Embryonic facial prominence (tissue), 1 donor: ENCODE data around the gene RALGAPA2.

ENCODE experiments used
- DNase-seq: peaks from one replicate; pipeline ENCODE4 v3.0.0-alpha.2; 2016; ENCODE audit errors: extremely low spot score

RALGAPA2 gene

DNA sequence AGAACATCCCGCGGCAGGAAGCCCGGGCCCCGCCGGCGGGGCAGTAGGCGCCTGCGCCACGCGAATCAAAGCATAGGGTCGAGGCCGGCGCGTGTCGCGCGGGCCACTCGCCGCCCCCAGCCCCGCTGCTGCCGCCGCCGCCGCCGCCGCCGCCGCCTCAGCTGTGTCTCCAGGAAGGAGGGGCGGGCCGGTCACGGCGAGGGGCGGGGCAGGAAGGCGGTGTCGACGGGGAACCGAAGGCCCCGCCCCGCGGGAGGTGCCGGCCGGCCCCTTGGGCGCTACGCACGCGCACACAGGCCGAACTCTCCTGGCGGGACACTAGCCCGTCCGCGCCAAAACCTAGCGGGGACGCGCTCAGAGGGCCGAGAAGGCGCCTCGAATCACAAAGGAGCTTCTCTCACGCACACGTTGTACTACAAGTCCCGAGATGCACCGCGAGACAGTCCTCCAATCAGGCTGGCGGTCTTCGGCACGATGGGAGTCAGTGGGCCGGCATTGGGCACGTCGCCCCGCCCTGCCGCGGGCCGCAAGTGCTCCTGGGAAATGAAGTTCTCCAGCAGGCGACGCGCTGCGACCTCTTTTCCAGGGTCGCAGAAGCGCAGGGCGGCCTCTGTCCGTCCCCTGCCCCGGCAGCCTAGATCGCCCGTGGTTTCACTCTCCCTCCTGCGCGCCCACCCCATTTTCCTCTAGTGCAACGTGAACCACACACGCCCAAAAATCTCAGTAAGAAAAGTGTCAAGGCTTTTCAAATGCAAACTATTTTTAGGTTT lies at the start of gene RALGAPA2:
RALGAPA2 (minus strand) TSS at position 171 of the 770 bp plus-strand sequence; CDS start at position 7, 164 bp downstream.
- peak; percentile 95 for DNase-seq

- DNase-seq: no peak
Measured at GRCh38 chr20:20761301-20761700, 48.9 kb upstream of the RALGAPA2 start.

GRCh38 chr20:20759132-20759531 lies 46.7 kb upstream of the RALGAPA2 start:
- no peak for DNase-seq

GRCh38 chr20:20755674-20756319 lies 43.4 kb upstream of the RALGAPA2 start:
- DNase-seq: no peak

- no peak for DNase-seq
Measured at GRCh38 chr20:20755231-20755630, 42.8 kb upstream of the RALGAPA2 start.

- DNase-seq: no peak
Measured at GRCh38 chr20:20754714-20755113, 42.3 kb upstream of the RALGAPA2 start.

DNA sequence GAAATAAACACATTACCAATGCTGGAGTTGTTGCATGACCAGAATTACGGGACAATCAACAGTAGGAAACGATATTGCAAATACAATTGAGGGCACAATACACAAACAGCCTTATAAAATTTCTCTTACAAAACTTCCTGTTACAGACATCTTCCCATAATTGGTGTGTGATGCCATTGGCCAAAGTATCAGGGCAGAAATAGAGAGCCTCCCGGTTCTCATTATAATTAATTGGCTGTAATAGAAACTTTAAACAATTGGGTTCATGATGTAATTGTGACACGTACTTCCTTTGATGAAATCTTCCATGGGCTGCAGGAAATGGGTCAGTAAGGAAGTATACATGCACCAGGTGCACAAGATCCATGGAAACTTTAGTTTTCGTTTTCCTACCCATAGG lies 40.3 kb upstream of the RALGAPA2 start:
- DNase-seq: no peak

DNA sequence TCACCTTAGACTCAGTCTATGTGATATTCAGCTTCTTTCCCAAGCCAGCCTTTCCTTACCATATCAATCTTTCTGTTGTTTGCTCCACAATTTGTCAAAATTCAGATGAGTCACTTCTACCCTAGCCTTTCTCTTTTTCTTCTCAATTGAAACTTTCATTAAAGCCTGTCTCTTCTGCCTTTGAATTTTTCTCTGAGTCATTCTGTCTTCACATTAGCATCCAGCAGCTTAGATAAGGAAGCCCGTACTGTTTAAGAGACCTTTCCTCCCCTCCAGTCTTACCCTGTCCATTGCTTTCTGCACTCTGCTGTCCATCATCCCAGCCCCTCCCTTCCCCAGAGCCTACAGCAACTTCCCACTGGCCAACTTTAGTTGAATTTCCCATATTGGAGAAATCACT lies 34.9 kb upstream of the RALGAPA2 start:
- no peak for DNase-seq

- DNase-seq: no peak
Measured at GRCh38 chr20:20744170-20744725, 31.8 kb upstream of the RALGAPA2 start.

GRCh38 chr20:20743511-20744169 lies 31.2 kb upstream of the RALGAPA2 start:
- no peak for DNase-seq

GRCh38 chr20:20741087-20742045 lies 28.9 kb upstream of the RALGAPA2 start:
- DNase-seq: no peak

DNA sequence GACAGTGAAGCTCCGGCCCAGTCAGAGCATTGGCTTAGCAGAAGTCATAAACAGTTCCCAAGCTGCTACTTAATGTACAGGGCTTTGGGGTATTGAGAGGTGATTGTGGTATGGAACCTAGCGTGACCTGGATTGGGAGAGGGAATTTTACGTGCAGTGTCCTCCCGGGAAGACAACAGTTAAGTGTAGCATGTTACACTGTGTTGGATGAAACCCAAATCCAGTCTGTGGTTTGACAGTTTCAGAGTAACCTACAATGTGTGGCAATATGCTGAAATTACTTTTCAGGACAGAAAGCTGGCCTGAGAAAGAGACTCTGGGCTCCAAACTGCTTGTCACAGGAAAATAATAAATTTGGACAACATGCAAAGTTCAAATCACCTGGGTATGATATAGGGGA lies 28.1 kb upstream of the RALGAPA2 start:
- DNase-seq: no peak

DNA sequence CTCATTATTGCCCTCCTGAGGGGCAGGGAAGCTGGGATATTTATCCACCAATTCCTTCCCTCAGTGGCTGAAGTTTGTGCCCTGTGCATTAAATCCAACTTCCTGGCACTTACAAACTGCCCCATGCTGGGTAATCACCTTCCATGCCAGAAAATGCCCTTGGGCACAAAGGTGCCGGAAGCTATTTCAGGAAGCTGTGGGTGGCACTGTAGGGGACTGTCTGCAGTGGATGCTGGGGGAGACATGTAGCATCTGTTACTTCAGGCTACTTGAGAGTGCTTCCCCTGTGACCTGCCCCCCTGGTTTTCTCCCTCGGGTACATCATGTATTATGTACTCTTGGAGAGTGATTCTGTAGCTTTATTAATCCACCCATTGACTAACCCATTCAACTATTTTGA lies 24.7 kb upstream of the RALGAPA2 start:
- no peak for DNase-seq

- no peak for DNase-seq
Measured at GRCh38 chr20:20736303-20736702, 23.9 kb upstream of the RALGAPA2 start.

DNA sequence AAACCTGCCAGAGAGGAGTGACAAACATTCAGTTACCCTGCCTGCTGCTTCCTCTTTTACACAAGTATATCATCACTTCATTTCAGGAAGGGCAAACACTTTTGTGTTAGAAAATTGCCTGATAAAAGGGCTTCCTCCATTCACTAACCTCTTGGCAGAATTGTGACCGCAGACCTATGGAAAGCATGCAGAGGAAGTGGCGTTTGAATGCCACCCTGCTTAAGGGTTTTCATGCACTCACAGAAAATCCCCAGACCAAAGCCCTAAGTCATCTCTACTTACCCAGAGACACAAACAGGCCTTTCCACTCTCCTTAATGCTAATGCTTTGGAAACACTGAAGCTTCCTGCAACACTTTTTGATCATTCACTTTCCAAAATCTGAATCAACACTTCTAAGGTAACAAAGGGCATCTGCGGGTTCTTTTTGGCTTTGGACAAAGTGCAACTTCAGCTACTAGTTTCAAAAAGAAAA lies 22.1 kb upstream of the RALGAPA2 start:
- no peak for DNase-seq

GRCh38 chr20:20733943-20734342 lies 21.5 kb upstream of the RALGAPA2 start:
- DNase-seq: no peak

- no peak for DNase-seq
Measured at GRCh38 chr20:20732641-20733040, 20.2 kb upstream of the RALGAPA2 start.

DNA sequence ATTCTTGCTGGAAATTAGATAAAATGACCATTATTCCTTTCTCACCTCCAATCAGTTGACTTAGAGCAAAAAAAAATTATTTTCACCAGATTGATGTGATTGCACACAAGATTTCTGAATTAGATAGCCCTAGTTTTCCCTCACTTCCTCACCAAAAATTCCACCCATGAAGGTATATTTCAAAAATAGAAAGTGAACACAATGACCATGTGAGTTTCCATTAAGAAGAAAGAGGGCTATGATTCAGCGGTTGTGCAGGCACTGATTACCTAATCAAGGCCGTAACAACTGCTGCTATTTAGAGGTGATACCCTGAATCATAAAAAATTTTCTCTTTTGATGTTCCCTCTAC lies 19.5 kb upstream of the RALGAPA2 start:
- no peak for DNase-seq

- DNase-seq: no peak
Measured at GRCh38 chr20:20731000-20731944, 18.8 kb upstream of the RALGAPA2 start.

GRCh38 chr20:20729563-20729962 lies 17.1 kb upstream of the RALGAPA2 start:
- DNase-seq: no peak
